HepG2 (cell line): ENCODE results near the gene FBP2.

ENCODE experiments used
- ESRRA ChIP-seq: sonication (generic); formaldehyde crosslinking; IDR thresholded peaks from 2 replicates; pipeline ENCODE4 v1.5.1; 2020; ENCODE audit warnings: mild to moderate bottlenecking, low read depth, missing genetic modification reagents
- KLF11 ChIP-seq: IDR thresholded peaks from 2 replicates; pipeline ENCODE4 v1.6.1; 2016; ENCODE audit warnings: missing compliant biosample characterization
- MLLT10 ChIP-seq: sonication (generic); formaldehyde crosslinking; IDR thresholded peaks from 2 replicates; pipeline ENCODE4 v1.4.0; 2020; ENCODE audit warnings: missing genetic modification reagents
- NCOA1 ChIP-seq: sonication (generic); formaldehyde crosslinking; IDR thresholded peaks from 2 replicates; pipeline ENCODE4 v1.9.0; 2021; ENCODE audit warnings: missing genetic modification reagents
- NFIB ChIP-seq: sonication (generic); formaldehyde crosslinking; IDR thresholded peaks from 2 replicates; pipeline ENCODE4 v1.9.0; 2021; ENCODE audit warnings: missing genetic modification reagents, mild to moderate bottlenecking, borderline replicate concordance
- POLR2A ChIP-seq, 2 experiments: IDR thresholded peaks; 2 replicates each; pipeline ENCODE4 v1.6.1; 2011; ENCODE audit warnings: low read depth in 2 of 2, low read length in 2 of 2, mild to moderate bottlenecking in 1 of 2, moderate library complexity in 1 of 2; ENCODE audit not compliant: insufficient read depth in 1 of 2
- ZC3H4 ChIP-seq: sonication (generic); formaldehyde crosslinking; IDR thresholded peaks from 2 replicates; pipeline ENCODE4 v1.4.0; 2020; ENCODE audit warnings: missing genetic modification reagents, borderline replicate concordance
- ZNF549 ChIP-seq: sonication (generic); formaldehyde crosslinking; IDR thresholded peaks from 2 replicates; pipeline ENCODE4 v1.5.0; 2020; ENCODE audit warnings: missing genetic modification reagents
- ZNF558 ChIP-seq: sonication (generic); formaldehyde crosslinking; IDR thresholded peaks from 2 replicates; pipeline ENCODE4 v1.9.0; 2022; ENCODE audit warnings: mild to moderate bottlenecking, missing genetic modification reagents, borderline replicate concordance
- ZNF766 ChIP-seq: sonication (generic); formaldehyde crosslinking; IDR thresholded peaks from 2 replicates; pipeline ENCODE4 v1.5.0; 2020; ENCODE audit warnings: missing genetic modification reagents, borderline replicate concordance
- ZSCAN25 ChIP-seq: sonication (generic); formaldehyde crosslinking; IDR thresholded peaks from 2 replicates; pipeline ENCODE4 v1.8.0; 2022; ENCODE audit warnings: mild to moderate bottlenecking, missing genetic modification reagents

- no peak for TF ChIP-seq NFIB
- no peak for TF ChIP-seq ZC3H4 (CRISPR knock-in tag)
- TF ChIP-seq ZNF766 (CRISPR knock-in tag): no peak
- TF ChIP-seq NCOA1 (CRISPR knock-in tag): no peak
- TF ChIP-seq ESRRA: no peak
- 0 out of 4 replicates have a peak, but pooled peaks of 1 of the 2 experiments have one; percentile 27 for TF ChIP-seq POLR2A (IDR thresholded peaks at IDR 0.05; ENCODE audit: insufficient read depth in 1 of 2, low read depth in 2 of 2, low read length in 2 of 2)
- no peak for TF ChIP-seq MLLT10 (CRISPR knock-in tag)
- no peak for TF ChIP-seq ZNF558 (CRISPR knock-in tag)
- TF ChIP-seq ZSCAN25 (CRISPR knock-in tag): no peak
- no peak for TF ChIP-seq ZNF549 (CRISPR knock-in tag)
- no peak for TF ChIP-seq KLF11 (CRISPR knock-in tag)
Measured at GRCh38 chr9:94533155-94533554, 60.5 kb downstream of the FBP2 start.
